HCT116 (cell line): ENCODE results near the gene FDXR. TPM values are rescaled to one million over a fixed set of nuclear protein-coding genes. Genes with fewer than 3 reads are reported as not detected.

Experiments
- ATAC-seq: fragments of 200-7000 bp; cut with Tn5 transposase; 2 replicates; pipeline ENCODE4 v1.9.1; 2020; ENCODE audit warnings: mild to moderate bottlenecking, moderate library complexity
- BruUV-seq: library from RNA; stranded (reverse); fragments of 400-500 nt; replicated peaks from 2 replicates; lab custom pipeline; 2021; lab: Mats Ljungman, UMichigan
- CTCF ChIA-PET: fragments of 300-600 bp; sonication (Branson Sonifier 250); formaldehyde crosslinking; loops from one replicate; lab custom pipeline; 2021; ENCODE audit warnings: antibody characterized with exemption; lab: Charles Lee
- POLR2A ChIA-PET: fragments of 300-600, 350-600 bp; sonication (Branson Sonifier 250); formaldehyde crosslinking; loops from one replicate; lab custom pipeline; 2021; ENCODE audit warnings: antibody characterized with exemption; lab: Charles Lee
- RAD21 ChIA-PET, 2 experiments: fragments of 300-600 bp; sonication (Branson Sonifier 250); formaldehyde crosslinking; loops; one replicate each; lab custom pipeline; 2023; ENCODE audit warnings: low total read pairs in 2 of 2; ENCODE audit not compliant: uncharacterized antibody in 2 of 2, unreplicated experiment in 2 of 2, low non-redundant PET in 1 of 2; lab: Charles Lee
- DNase-seq: peaks from one replicate; pipeline ENCODE4 v3.0.0-alpha.2; 2010; ENCODE audit warnings: low read depth, low spot score
- H2AFZ ChIP-seq: fragments of 200-600 bp; shearing (Covaris generic), sonication (generic); 2 replicates; pipeline ENCODE4 v1.6.1; 2017; ENCODE audit warnings: low read depth, mixed run types, mixed read lengths, antibody characterized with exemption, low read length; ENCODE audit not compliant: poor library complexity, severe bottlenecking
- H3K27ac ChIP-seq: 2 replicates; pipeline ENCODE4 v1.5.1; 2012; ENCODE audit warnings: low read depth, low read length
- H3K27me3 ChIP-seq: fragments of 200-600 bp; sonication (generic); 2 replicates; pipeline ENCODE4 v1.6.1; 2016; ENCODE audit warnings: mixed run types, low read length, mixed read lengths; ENCODE audit not compliant: insufficient read depth
- H3K36me3 ChIP-seq, 2 experiments: fragments of 200-500 bp in 1 of 2; fragments of 200-600 bp in 1 of 2; sonication (Bioruptor generic) in 1 of 2; sonication (generic) in 1 of 2; 2 replicates each; pipeline versions ENCODE4 v1.5.1 to v1.6.1; 2014 to 2016; ENCODE audit warnings: low read length in 2 of 2, inconsistent platforms in 1 of 2, mixed read lengths in 1 of 2, mixed run types in 1 of 2; ENCODE audit not compliant: insufficient read depth in 2 of 2, control insufficient read depth in 1 of 2
- H3K4me1 ChIP-seq, 2 experiments: fragments of 200-600 bp in 1 of 2; sonication (generic) in 1 of 2; 2 replicates each; pipeline versions ENCODE4 v1.5.1 to v1.6.1; 2012 to 2017; ENCODE audit warnings: low read length in 2 of 2, inconsistent platforms in 1 of 2, mild to moderate bottlenecking in 1 of 2, mixed read lengths in 1 of 2, mixed run types in 1 of 2, moderate library complexity in 1 of 2; ENCODE audit not compliant: insufficient read depth in 2 of 2, control insufficient read depth in 1 of 2
- H3K4me2 ChIP-seq: fragments of 200-600 bp; sonication (generic); 2 replicates; pipeline ENCODE4 v1.6.1; 2017; ENCODE audit warnings: mixed run types, low read length, mixed read lengths
- H3K4me3 ChIP-seq, 2 experiments: fragments of 200-600 bp in 1 of 2; sonication (generic) in 1 of 2; replicated peaks in 1 of 2; 2 replicates each; pipeline ENCODE4 v1.5.1; 2011 to 2016; ENCODE audit warnings: low read length in 2 of 2, control low read depth in 1 of 2, low read depth in 1 of 2, mild to moderate bottlenecking in 1 of 2, mixed read lengths in 1 of 2, mixed run types in 1 of 2
- H3K79me2 ChIP-seq: fragments of 200-600 bp; sonication (generic); 2 replicates; pipeline ENCODE4 v1.6.1; 2017; ENCODE audit warnings: mild to moderate bottlenecking, mixed run types, low read length, moderate library complexity, mixed read lengths; ENCODE audit not compliant: insufficient read depth
- H3K9ac ChIP-seq: fragments of 200-600 bp; sonication (generic); 2 replicates; pipeline ENCODE4 v1.6.1; 2016; ENCODE audit warnings: low read length, mixed read lengths
- H3K9me2 ChIP-seq: fragments of 200-600 bp; sonication (generic), shearing (Covaris generic); 2 replicates; pipeline ENCODE4 v1.6.1; 2017; ENCODE audit warnings: mixed run types, mild to moderate bottlenecking, moderate library complexity; ENCODE audit not compliant: insufficient read depth
- H3K9me3 ChIP-seq, 2 experiments: fragments of 200-500 bp in 1 of 2; fragments of 200-600 bp in 1 of 2; sonication (Bioruptor generic) in 1 of 2; sonication (generic) in 1 of 2; 2 replicates each; pipeline ENCODE4 v1.6.1; 2014 to 2017; ENCODE audit warnings: low read length in 2 of 2, mixed read lengths in 2 of 2, inconsistent platforms in 1 of 2, low read depth in 1 of 2, mild to moderate bottlenecking in 1 of 2, mixed run types in 1 of 2, moderate library complexity in 1 of 2; ENCODE audit not compliant: control insufficient read depth in 1 of 2, insufficient read depth in 1 of 2
- H4K20me1 ChIP-seq: fragments of 200-600 bp; sonication (generic), shearing (Covaris generic); 2 replicates; pipeline ENCODE4 v1.6.1; 2017; ENCODE audit warnings: mixed run types, mild to moderate bottlenecking, moderate library complexity; ENCODE audit not compliant: insufficient read depth
- ATF3 ChIP-seq: IDR thresholded peaks from 2 replicates; pipeline ENCODE4 v1.6.1; 2012
- CBX3 ChIP-seq: IDR thresholded peaks from 2 replicates; pipeline ENCODE4 v1.6.1; 2012; ENCODE audit warnings: low read depth
- CEBPB ChIP-seq: IDR thresholded peaks from 2 replicates; pipeline ENCODE4 v1.6.1; 2012; ENCODE audit warnings: low read depth
- EGR1 ChIP-seq: IDR thresholded peaks from 2 replicates; pipeline ENCODE4 v1.6.1; 2012; ENCODE audit warnings: low read depth
- ELF1 ChIP-seq: IDR thresholded peaks from 2 replicates; pipeline ENCODE4 v1.6.1; 2012; ENCODE audit warnings: low read depth, borderline replicate concordance
- EZH2 ChIP-seq: fragments of 200-600 bp; sonication (generic); IDR thresholded peaks from 2 replicates; pipeline ENCODE4 v1.6.1; 2017; ENCODE audit warnings: antibody characterized with exemption, mixed run types
- FOSL1 ChIP-seq: IDR thresholded peaks from 2 replicates; pipeline ENCODE4 v1.6.1; 2012; ENCODE audit warnings: low read depth
- POLR2A ChIP-seq: IDR thresholded peaks from 2 replicates; pipeline ENCODE4 v1.7.0; 2011; ENCODE audit warnings: borderline replicate concordance; ENCODE audit not compliant: insufficient read depth, insufficient read length; ENCODE audit errors: extremely low read depth
- POLR2AphosphoS5 ChIP-seq: IDR thresholded peaks from 2 replicates; pipeline ENCODE4 v1.6.1; 2011; ENCODE audit warnings: mild to moderate bottlenecking, low read depth, low read length, moderate library complexity
- REST ChIP-seq: IDR thresholded peaks from 2 replicates; pipeline ENCODE4 v1.6.1; 2012; ENCODE audit warnings: low read depth
- SP1 ChIP-seq: IDR thresholded peaks from 2 replicates; pipeline ENCODE4 v1.6.1; 2012; ENCODE audit warnings: low read depth
- TCF7L2 ChIP-seq: IDR thresholded peaks from 2 replicates; pipeline ENCODE4 v1.7.0; 2011; ENCODE audit warnings: borderline replicate concordance, inconsistent platforms; ENCODE audit not compliant: insufficient read depth, insufficient read length; ENCODE audit errors: extremely low read depth
- YY1 ChIP-seq: IDR thresholded peaks from 2 replicates; pipeline ENCODE4 v1.6.1; 2011; ENCODE audit warnings: low read length, low read depth, moderate library complexity, mild to moderate bottlenecking; ENCODE audit not compliant: insufficient replicate concordance; ENCODE audit errors: extremely low read depth
- ZBTB33 ChIP-seq: IDR thresholded peaks from 2 replicates; pipeline ENCODE4 v1.6.1; 2011; ENCODE audit warnings: mild to moderate bottlenecking, low read length, moderate library complexity; ENCODE audit not compliant: insufficient replicate concordance; ENCODE audit errors: extremely low read depth
- ZNF274 ChIP-seq: fragments of 200-500 bp; sonication (Bioruptor generic); IDR thresholded peaks from 2 replicates; pipeline ENCODE4 v1.6.1; 2014; ENCODE audit warnings: mild to moderate bottlenecking, low read depth, low read length, inconsistent platforms
- intact Hi-C: fragments of 100-400 bp; cut with micrococcal nuclease; formaldehyde crosslinking; loops from 2 replicates; pipeline ENCODE4 v1.10.0; 2022
- total RNA-seq: library from RNA; stranded (reverse); gene quantifications from one replicate; pipeline ENCODE4 v1.2.1, GENCODE V29; 2021; ENCODE audit not compliant: unreplicated experiment

The FDXR gene
- total RNA-seq, 1 experiment from 2014 or later = 98.8 TPM

GRCh38 chr17:74868251-74868907, 4.4 kb downstream of the FDXR start:
- intact Hi-C loops = no loop called here
- Histone ChIP-seq H3K4me3 (no peak overlapping the region), H3K9me2 (no peaks in the 10 kb centered on the region), H3K27me3 (no peaks in the 10 kb centered on the region), H4K20me1 (no peaks in the 10 kb centered on the region), H3K79me2 (peaks cover 12% of the 10 kb centered on the region), H3K36me3 (peaks cover 7 to 9% of the 10 kb centered on the region in 2 experiments; a peak in 3 of 4 replicates), H3K9me3 (no peaks in the 10 kb centered on the region), H3K27ac (no peak overlapping the region), H3K9ac (no peak overlapping the region), H2AFZ (no peak overlapping the region), H3K4me2 (no peak overlapping the region), H3K4me1 (peaks cover 4 to 29% of the 10 kb centered on the region in 2 experiments; a peak in 3 of 4 replicates)
- BruUV-seq = no TSS peak
- no peak for DNase-seq
- no peak for ATAC-seq
- CTCF ChIA-PET = no interaction called here
- RAD21 ChIA-PET = interaction anchor here in 1 of 2 experiments (0.8 kb wide), 1 partner anchor 10 kb away, joined by 6 read pairs; no protein-coding TSS in a partner anchor
- TF ChIP-seq EGR1 (no peak), CEBPB (no peak), SP1 (no peak), POLR2A (no peak), ATF3 (no peak), YY1 (no peak), REST (no peak), EZH2 (no peak), ZBTB33 (no peak), POLR2AphosphoS5 (no peak), ZNF274 (no peak), CBX3 (no peak), FOSL1 (no peak), ELF1 (no peak), TCF7L2 (no peak)
- POLR2A ChIA-PET = interaction anchor here (1.9 kb wide), 1 partner anchor 16 kb away, joined by 4 read pairs; no protein-coding TSS in a partner anchor
